ENCODE results near the gene FBXO46.

DNA sequence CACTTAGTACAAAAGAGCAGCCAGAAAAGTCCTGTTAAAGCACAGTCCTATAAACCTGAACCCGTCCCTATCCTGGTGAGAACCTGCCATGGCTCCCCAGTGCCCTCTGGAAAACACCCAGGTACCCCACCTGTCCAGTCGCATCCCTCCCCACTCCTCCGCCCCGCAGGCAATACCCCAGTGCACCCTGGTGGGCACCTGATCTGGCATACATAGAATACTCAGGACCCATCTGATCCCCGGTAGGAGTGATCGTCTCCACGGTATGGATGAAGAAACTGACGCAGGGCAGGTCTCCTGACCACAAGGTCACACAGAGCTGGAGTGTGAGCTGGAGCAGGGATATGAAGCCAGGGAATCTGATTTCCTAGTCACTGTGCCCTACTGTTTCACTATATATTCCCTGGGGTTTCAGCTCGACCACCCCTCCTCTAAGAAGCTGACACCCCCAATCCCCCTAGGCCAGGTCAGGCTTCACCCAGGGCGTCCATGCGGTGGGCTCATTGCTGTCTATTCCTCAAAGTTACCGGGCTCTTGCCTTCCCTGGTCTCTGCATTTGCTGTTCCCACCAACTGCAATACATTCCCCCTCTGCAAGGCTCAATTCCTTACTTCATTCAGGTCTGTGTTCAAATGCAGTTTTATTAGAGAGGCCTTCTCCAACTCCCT lies 12.6 kb downstream of the FBXO46 start:
- TF ChIP-seq GLIS3 (CRISPR knock-in tag; IDR thresholded peaks at IDR 0.05): no peak
- no peak for TF ChIP-seq CSDC2 (CRISPR knock-in tag; IDR thresholded peaks at IDR 0.05)
- TF ChIP-seq RARB (CRISPR knock-in tag; IDR thresholded peaks at IDR 0.05): no peak
- TF ChIP-seq ESRRG (CRISPR knock-in tag; IDR thresholded peaks at IDR 0.05): no peak
- TF ChIP-seq ZNF70 (CRISPR knock-in tag; IDR thresholded peaks at IDR 0.05): no peak
- TF ChIP-seq ZC3H10 (CRISPR knock-in tag; IDR thresholded peaks at IDR 0.05): no peak
- TF ChIP-seq OSR1 (CRISPR knock-in tag; IDR thresholded peaks at IDR 0.05): no peak
- TF ChIP-seq, protein P1, sequence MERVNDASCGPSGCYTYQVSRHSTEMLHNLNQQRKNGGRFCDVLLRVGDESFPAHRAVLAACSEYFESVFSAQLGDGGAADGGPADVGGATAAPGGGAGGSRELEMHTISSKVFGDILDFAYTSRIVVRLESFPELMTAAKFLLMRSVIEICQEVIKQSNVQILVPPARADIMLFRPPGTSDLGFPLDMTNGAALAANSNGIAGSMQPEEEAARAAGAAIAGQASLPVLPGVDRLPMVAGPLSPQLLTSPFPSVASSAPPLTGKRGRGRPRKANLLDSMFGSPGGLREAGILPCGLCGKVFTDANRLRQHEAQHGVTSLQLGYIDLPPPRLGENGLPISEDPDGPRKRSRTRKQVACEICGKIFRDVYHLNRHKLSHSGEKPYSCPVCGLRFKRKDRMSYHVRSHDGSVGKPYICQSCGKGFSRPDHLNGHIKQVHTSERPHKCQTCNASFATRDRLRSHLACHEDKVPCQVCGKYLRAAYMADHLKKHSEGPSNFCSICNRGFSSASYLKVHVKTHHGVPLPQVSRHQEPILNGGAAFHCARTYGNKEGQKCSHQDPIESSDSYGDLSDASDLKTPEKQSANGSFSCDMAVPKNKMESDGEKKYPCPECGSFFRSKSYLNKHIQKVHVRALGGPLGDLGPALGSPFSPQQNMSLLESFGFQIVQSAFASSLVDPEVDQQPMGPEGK (CRISPR knock-in tag; IDR thresholded peaks at IDR 0.05; ENCODE audit: borderline replicate concordance): no peak
- no peak for TF ChIP-seq TOX (CRISPR knock-in tag; IDR thresholded peaks at IDR 0.05; ENCODE audit: borderline replicate concordance)
- no peak for TF ChIP-seq ZFP30 (CRISPR knock-in tag; IDR thresholded peaks at IDR 0.05)
- no peak for TF ChIP-seq ISL1 (CRISPR knock-in tag; IDR thresholded peaks at IDR 0.05)
- TF ChIP-seq ZNF565 (CRISPR knock-in tag; conservative IDR thresholded peaks at IDR 0.05; ENCODE audit: low read depth): no peak
- TF ChIP-seq, protein P2, sequence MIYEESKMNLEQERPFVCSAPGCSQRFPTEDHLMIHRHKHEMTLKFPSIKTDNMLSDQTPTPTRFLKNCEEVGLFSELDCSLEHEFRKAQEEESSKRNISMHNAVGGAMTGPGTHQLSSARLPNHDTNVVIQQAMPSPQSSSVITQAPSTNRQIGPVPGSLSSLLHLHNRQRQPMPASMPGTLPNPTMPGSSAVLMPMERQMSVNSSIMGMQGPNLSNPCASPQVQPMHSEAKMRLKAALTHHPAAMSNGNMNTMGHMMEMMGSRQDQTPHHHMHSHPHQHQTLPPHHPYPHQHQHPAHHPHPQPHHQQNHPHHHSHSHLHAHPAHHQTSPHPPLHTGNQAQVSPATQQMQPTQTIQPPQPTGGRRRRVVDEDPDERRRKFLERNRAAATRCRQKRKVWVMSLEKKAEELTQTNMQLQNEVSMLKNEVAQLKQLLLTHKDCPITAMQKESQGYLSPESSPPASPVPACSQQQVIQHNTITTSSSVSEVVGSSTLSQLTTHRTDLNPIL (CRISPR knock-in tag; IDR thresholded peaks at IDR 0.05; ENCODE audit: low read depth): no peak

Data from SK-N-SH treated with all-trans-retinoic acid at 6 μM for 48 hours (cell line).